ENCODE measurements around the gene DZIP1.

DZIP1 gene

GRCh38 chr13:95642028-95642621 lies 2.4 kb downstream of the DZIP1 start:
- no peak for DNase-seq

GRCh38 chr13:95641291-95642027 lies 3.0 kb downstream of the DZIP1 start:
- no peak for DNase-seq

- no peak for DNase-seq
Observed at GRCh38 chr13:95636853-95637252, 7.7 kb downstream of the DZIP1 start.

- no peak for DNase-seq
Observed at GRCh38 chr13:95630593-95630992, 13.9 kb downstream of the DZIP1 start.

- DNase-seq = no peak
Observed at GRCh38 chr13:95629071-95629470, 15.4 kb downstream of the DZIP1 start.

GRCh38 chr13:95628488-95628887 lies 16.0 kb downstream of the DZIP1 start:
- peak; percentile 27 for DNase-seq

- DNase-seq = no peak
Observed at GRCh38 chr13:95627590-95627989, 16.9 kb downstream of the DZIP1 start.

GRCh38 chr13:95626768-95627167 lies 17.7 kb downstream of the DZIP1 start:
- no peak for DNase-seq

GRCh38 chr13:95624020-95624419 lies 20.5 kb downstream of the DZIP1 start:
- DNase-seq = peak; percentile 33

- DNase-seq = no peak
Observed at GRCh38 chr13:95623141-95623540, 21.4 kb downstream of the DZIP1 start.

- DNase-seq = no peak
Observed at GRCh38 chr13:95620825-95621498, 23.5 kb downstream of the DZIP1 start.

GRCh38 chr13:95620030-95620824 lies 24.3 kb downstream of the DZIP1 start:
- peak; percentile 51 for DNase-seq

GRCh38 chr13:95615539-95615938 lies 29.0 kb downstream of the DZIP1 start:
- no peak for DNase-seq

GRCh38 chr13:95614641-95615245 lies 29.8 kb downstream of the DZIP1 start:
- DNase-seq = no peak

GRCh38 chr13:95608640-95609323 lies 35.7 kb downstream of the DZIP1 start:
- no peak for DNase-seq

- no peak for DNase-seq
Observed at GRCh38 chr13:95607366-95607765, 37.1 kb downstream of the DZIP1 start.

- DNase-seq = no peak
Observed at GRCh38 chr13:95605448-95606125, 38.9 kb downstream of the DZIP1 start.

GRCh38 chr13:95604556-95604915 lies 40.0 kb downstream of the DZIP1 start:
- DNase-seq = no peak

GRCh38 chr13:95603887-95604555 lies 40.5 kb downstream of the DZIP1 start:
- DNase-seq = no peak

- no peak for DNase-seq
Observed at GRCh38 chr13:95601906-95602305, 42.6 kb downstream of the DZIP1 start.

GRCh38 chr13:95601216-95601615 lies 43.3 kb downstream of the DZIP1 start:
- DNase-seq = no peak

Measured in GDM1 (cell line).